NCI-H1105 (cell line): ENCODE results near the gene MRTFB.

Experiments used
- DNase-seq: peaks from one replicate; lab custom pipeline; 2025; lab: John Stamatoyannopoulos, UW

MRTFB gene

GRCh38 chr16:14239791-14240190 is 168.7 kb downstream of the MRTFB start:
- DNase-seq: no peak

GRCh38 chr16:14240219-14240843 is 169.2 kb downstream of the MRTFB start:
- DNase-seq: no peak

GRCh38 chr16:14240964-14241363 is 169.8 kb downstream of the MRTFB start:
- no peak for DNase-seq

- DNase-seq: no peak
These were observed 170.5 kb downstream of the MRTFB start for GRCh38 chr16:14241631-14242030.

- DNase-seq: no peak
These were observed 171.7 kb downstream of the MRTFB start for GRCh38 chr16:14242769-14243168.

- no peak for DNase-seq
These were observed 173.3 kb downstream of the MRTFB start for GRCh38 chr16:14244196-14245010.

- DNase-seq: no peak
These were observed 177.7 kb downstream of the MRTFB start for GRCh38 chr16:14248791-14249190.

- peak; percentile 25 for DNase-seq
These were observed 178.3 kb downstream of the MRTFB start for GRCh38 chr16:14249291-14250032.

GRCh38 chr16:14251419-14251818 is 180.3 kb downstream of the MRTFB start:
- no peak for DNase-seq

GRCh38 chr16:14252860-14253259 is 181.7 kb downstream of the MRTFB start:
- no peak for DNase-seq

- no peak for DNase-seq
These were observed 191.9 kb downstream of the MRTFB start for GRCh38 chr16:14263011-14263410.

- DNase-seq: no peak
These were observed 192.7 kb downstream of the MRTFB start for GRCh38 chr16:14263769-14264168.

- no peak for DNase-seq
These were observed 193.3 kb downstream of the MRTFB start for GRCh38 chr16:14264327-14264943.

- DNase-seq: no peak
These were observed 197.0 kb downstream of the MRTFB start for GRCh38 chr16:14268073-14268472.

GRCh38 chr16:14275934-14276333 is 204.8 kb downstream of the MRTFB start:
- DNase-seq: no peak

- DNase-seq: no peak
These were observed 207.6 kb downstream of the MRTFB start for GRCh38 chr16:14278749-14279148.

GRCh38 chr16:14280541-14280940 is 209.4 kb downstream of the MRTFB start:
- DNase-seq: no peak

GRCh38 chr16:14283786-14284185 is 212.7 kb downstream of the MRTFB start:
- DNase-seq: peak; percentile 64

- DNase-seq: no peak
These were observed 213.3 kb downstream of the MRTFB start for GRCh38 chr16:14284371-14284770.

- peak; percentile 40 for DNase-seq
These were observed 213.9 kb downstream of the MRTFB start for GRCh38 chr16:14284930-14285512.

GRCh38 chr16:14285513-14286367 is 214.6 kb downstream of the MRTFB start:
- DNase-seq: peak; percentile 90
